HCT116 (cell line): ENCODE data around the gene LCN10. TPM values are rescaled to one million over a fixed set of nuclear protein-coding genes. Genes with fewer than 3 reads are reported as not detected.
A peak's percentile ranks its signal among the peaks of the same experiment; 100 is the strongest.

Experiments used
- ATAC-seq: fragments of 200-7000 bp; cut with Tn5 transposase; 2 replicates; pipeline ENCODE4 v1.9.1; 2020; ENCODE audit warnings: mild to moderate bottlenecking, moderate library complexity
- BruUV-seq: library from RNA; stranded (reverse); fragments of 400-500 nt; replicated peaks from 2 replicates; lab custom pipeline; 2021; lab: Mats Ljungman, UMichigan
- CTCF ChIA-PET: fragments of 300-600 bp; sonication (Branson Sonifier 250); formaldehyde crosslinking; loops from one replicate; lab custom pipeline; 2021; ENCODE audit warnings: antibody characterized with exemption; lab: Charles Lee
- POLR2A ChIA-PET: fragments of 300-600, 350-600 bp; sonication (Branson Sonifier 250); formaldehyde crosslinking; loops from one replicate; lab custom pipeline; 2021; ENCODE audit warnings: antibody characterized with exemption; lab: Charles Lee
- RAD21 ChIA-PET, 2 experiments: fragments of 300-600 bp; sonication (Branson Sonifier 250); formaldehyde crosslinking; loops; one replicate each; lab custom pipeline; 2023; ENCODE audit warnings: low total read pairs in 2 of 2; ENCODE audit not compliant: uncharacterized antibody in 2 of 2, unreplicated experiment in 2 of 2, low non-redundant PET in 1 of 2; lab: Charles Lee
- DNase-seq: peaks from one replicate; pipeline ENCODE4 v3.0.0-alpha.2; 2010; ENCODE audit warnings: low read depth, low spot score
- H2AFZ ChIP-seq: fragments of 200-600 bp; shearing (Covaris generic), sonication (generic); 2 replicates; pipeline ENCODE4 v1.6.1; 2017; ENCODE audit warnings: low read depth, mixed run types, mixed read lengths, antibody characterized with exemption, low read length; ENCODE audit not compliant: poor library complexity, severe bottlenecking
- H3K27ac ChIP-seq: 2 replicates; pipeline ENCODE4 v1.5.1; 2012; ENCODE audit warnings: low read depth, low read length
- H3K27me3 ChIP-seq: fragments of 200-600 bp; sonication (generic); 2 replicates; pipeline ENCODE4 v1.6.1; 2016; ENCODE audit warnings: mixed run types, low read length, mixed read lengths; ENCODE audit not compliant: insufficient read depth
- H3K36me3 ChIP-seq, 2 experiments: fragments of 200-500 bp in 1 of 2; fragments of 200-600 bp in 1 of 2; sonication (Bioruptor generic) in 1 of 2; sonication (generic) in 1 of 2; 2 replicates each; pipeline versions ENCODE4 v1.5.1 to v1.6.1; 2014 to 2016; ENCODE audit warnings: low read length in 2 of 2, inconsistent platforms in 1 of 2, mixed read lengths in 1 of 2, mixed run types in 1 of 2; ENCODE audit not compliant: insufficient read depth in 2 of 2, control insufficient read depth in 1 of 2
- H3K4me1 ChIP-seq, 2 experiments: fragments of 200-600 bp in 1 of 2; sonication (generic) in 1 of 2; 2 replicates each; pipeline versions ENCODE4 v1.5.1 to v1.6.1; 2012 to 2017; ENCODE audit warnings: low read length in 2 of 2, inconsistent platforms in 1 of 2, mild to moderate bottlenecking in 1 of 2, mixed read lengths in 1 of 2, mixed run types in 1 of 2, moderate library complexity in 1 of 2; ENCODE audit not compliant: insufficient read depth in 2 of 2, control insufficient read depth in 1 of 2
- H3K4me2 ChIP-seq: fragments of 200-600 bp; sonication (generic); 2 replicates; pipeline ENCODE4 v1.6.1; 2017; ENCODE audit warnings: mixed run types, low read length, mixed read lengths
- H3K4me3 ChIP-seq, 2 experiments: fragments of 200-600 bp in 1 of 2; sonication (generic) in 1 of 2; replicated peaks in 1 of 2; 2 replicates each; pipeline ENCODE4 v1.5.1; 2011 to 2016; ENCODE audit warnings: low read length in 2 of 2, control low read depth in 1 of 2, low read depth in 1 of 2, mild to moderate bottlenecking in 1 of 2, mixed read lengths in 1 of 2, mixed run types in 1 of 2
- H3K79me2 ChIP-seq: fragments of 200-600 bp; sonication (generic); 2 replicates; pipeline ENCODE4 v1.6.1; 2017; ENCODE audit warnings: mild to moderate bottlenecking, mixed run types, low read length, moderate library complexity, mixed read lengths; ENCODE audit not compliant: insufficient read depth
- H3K9ac ChIP-seq: fragments of 200-600 bp; sonication (generic); 2 replicates; pipeline ENCODE4 v1.6.1; 2016; ENCODE audit warnings: low read length, mixed read lengths
- H3K9me2 ChIP-seq: fragments of 200-600 bp; sonication (generic), shearing (Covaris generic); 2 replicates; pipeline ENCODE4 v1.6.1; 2017; ENCODE audit warnings: mixed run types, mild to moderate bottlenecking, moderate library complexity; ENCODE audit not compliant: insufficient read depth
- H3K9me3 ChIP-seq, 2 experiments: fragments of 200-500 bp in 1 of 2; fragments of 200-600 bp in 1 of 2; sonication (Bioruptor generic) in 1 of 2; sonication (generic) in 1 of 2; 2 replicates each; pipeline ENCODE4 v1.6.1; 2014 to 2017; ENCODE audit warnings: low read length in 2 of 2, mixed read lengths in 2 of 2, inconsistent platforms in 1 of 2, low read depth in 1 of 2, mild to moderate bottlenecking in 1 of 2, mixed run types in 1 of 2, moderate library complexity in 1 of 2; ENCODE audit not compliant: control insufficient read depth in 1 of 2, insufficient read depth in 1 of 2
- H4K20me1 ChIP-seq: fragments of 200-600 bp; sonication (generic), shearing (Covaris generic); 2 replicates; pipeline ENCODE4 v1.6.1; 2017; ENCODE audit warnings: mixed run types, mild to moderate bottlenecking, moderate library complexity; ENCODE audit not compliant: insufficient read depth
- EZH2 ChIP-seq: fragments of 200-600 bp; sonication (generic); IDR thresholded peaks from 2 replicates; pipeline ENCODE4 v1.6.1; 2017; ENCODE audit warnings: antibody characterized with exemption, mixed run types
- MAX ChIP-seq: IDR thresholded peaks from 2 replicates; pipeline ENCODE4 v1.6.1; 2012
- SRF ChIP-seq: IDR thresholded peaks from 2 replicates; pipeline ENCODE4 v1.6.1; 2012; ENCODE audit warnings: low read depth
- ZFX ChIP-seq: fragments of 450-650 bp; IDR thresholded peaks from 2 replicates; pipeline ENCODE4 v1.6.1; 2017
- ZNF274 ChIP-seq: fragments of 200-500 bp; sonication (Bioruptor generic); IDR thresholded peaks from 2 replicates; pipeline ENCODE4 v1.6.1; 2014; ENCODE audit warnings: mild to moderate bottlenecking, low read depth, low read length, inconsistent platforms
- intact Hi-C: fragments of 100-400 bp; cut with micrococcal nuclease; formaldehyde crosslinking; loops from 2 replicates; pipeline ENCODE4 v1.10.0; 2022
- total RNA-seq: library from RNA; stranded (reverse); gene quantifications from one replicate; pipeline ENCODE4 v1.2.1, GENCODE V29; 2021; ENCODE audit not compliant: unreplicated experiment

The LCN10 gene
- total RNA-seq, 1 experiment from 2014 or later: not detected

- no peak overlapping the region for H2AFZ ChIP-seq
These were observed 29.8 kb downstream of the LCN10 start for GRCh38 chr9:136712690-136713544.

GRCh38 chr9:136711751-136712689, 30.7 kb downstream of the LCN10 start, which contains the start of gene DIPK1B:
TSS of gene DIPK1B (plus strand) at chr9:136712572. CDS start at chr9:136712666, 94 bp downstream.
- H3K4me3 ChIP-seq: peak within 1 kb of the TSS; percentile 56 to 64
- peak within 1 kb of the TSS; percentile 74 for H3K27ac ChIP-seq

More at GRCh38 chr9:136712690-136713544, 29.8 kb downstream of the LCN10 start:
- TF ChIP-seq ZFX (peak; percentile 46; the same call in 1 of the 2 replicates), EZH2 (no peak)
- TF ChIP-seq, all 23 proteins: peak for 1
- Histone ChIP-seq H3K9me2 (no peaks in the 10 kb centered on the region), H3K27ac (peak overlapping the region; percentile 64; the same call in 1 of the 2 replicates), H3K9me3 (no peaks in the 10 kb centered on the region), H3K4me2 (peak overlapping the region; percentile 78), H4K20me1 (no peaks in the 10 kb centered on the region), H3K9ac (peak overlapping the region; percentile 69), H3K36me3 (no peaks in the 10 kb centered on the region; a peak in 1 of 4 replicates), H3K4me1 (peaks cover 15 to 27% of the 10 kb centered on the region in 2 experiments), H3K27me3 (no peaks in the 10 kb centered on the region), H3K4me3 (peak overlapping the region; percentile 56 to 64), H3K79me2 (no peaks in the 10 kb centered on the region; the same call in 1 of the 2 replicates)
- no peak; the same call in 1 of the 2 replicates for ATAC-seq
- intact Hi-C loops: no loop called here
- CTCF ChIA-PET: interaction anchor here (1.4 kb wide), 1 partner anchor 16 kb away, joined by 3 read pairs; no protein-coding TSS in a partner anchor
- POLR2A ChIA-PET: interaction anchor here (1.7 kb wide), 1 partner anchor 15 kb away, joined by 4 read pairs; no protein-coding TSS in a partner anchor
- no peak for DNase-seq
- RAD21 ChIA-PET: no interaction called here
- BruUV-seq: TSS peak; percentile 45

More at GRCh38 chr9:136711751-136712689, 30.7 kb downstream of the LCN10 start, which contains the start of gene DIPK1B:
- Histone ChIP-seq H3K36me3 (no peaks in the 10 kb centered on the region), H3K27me3 (no peaks in the 10 kb centered on the region), H3K9ac (peak within 1 kb of the TSS; percentile 69), H2AFZ (no peak within 1 kb of the TSS), H3K9me3 (no peaks in the 10 kb centered on the region), H4K20me1 (no peaks in the 10 kb centered on the region)
- TF ChIP-seq ZNF274: no peak
- peak; percentile 5; the same call in 1 of the 2 replicates for TF ChIP-seq MAX
- no peak for TF ChIP-seq SRF
- no peak for TF ChIP-seq ZFX
- TF ChIP-seq, all 23 proteins: peak for 1
- ATAC-seq: peak; percentile 56
- no peaks in the 10 kb centered on the region for H3K9me2 ChIP-seq
- RAD21 ChIA-PET: no interaction called here
- POLR2A ChIA-PET: no interaction called here
- CTCF ChIA-PET: no interaction called here
- peak within 1 kb of the TSS; percentile 82 for H3K4me2 ChIP-seq
- intact Hi-C loops: no loop called here
- BruUV-seq: no TSS peak
- peaks cover 15 to 29% of the 10 kb centered on the region in 2 experiments for H3K4me1 ChIP-seq
- no peak for DNase-seq
- no peaks in the 10 kb centered on the region; the same call in 1 of the 2 replicates for H3K79me2 ChIP-seq
